ENCODE results near the gene DYRK2. TPM values are rescaled to one million over a fixed set of nuclear protein-coding genes. Genes with fewer than 3 reads are reported as not detected.

The DYRK2 gene
- total and polyA plus RNA-seq, 3 donors from 2014 or later = 14.6 to 18.4 (median 17.4) TPM

DNA sequence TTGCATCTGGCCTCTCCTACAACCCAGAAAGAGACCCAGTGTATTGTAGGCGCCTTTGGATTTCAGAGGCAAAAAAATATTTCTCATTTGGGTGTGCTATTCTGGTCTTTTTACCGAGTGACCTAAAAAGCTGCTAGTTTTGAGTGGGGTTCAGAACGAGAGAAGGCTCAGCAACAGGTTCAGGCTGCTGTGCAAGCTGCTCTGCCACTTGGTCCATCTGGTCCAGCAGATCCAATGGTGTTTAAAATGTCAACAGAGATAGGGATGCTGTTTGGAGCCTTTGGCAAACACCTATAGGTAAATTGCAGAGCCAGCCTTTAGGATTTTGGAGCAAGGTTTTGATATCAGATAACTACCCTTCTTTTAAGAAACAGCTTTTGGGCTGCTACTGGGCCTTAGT is 25.3 kb upstream of the DYRK2 start:
- Histone ChIP-seq H3K4me3 (no peak overlapping the region), H3K9me3 (no peaks in the 10 kb centered on the region), H3K27ac (no peak overlapping the region), H3K36me3 (ENCODE audit: low read depth, missing control alignments) (no peaks in the 10 kb centered on the region), H3K27me3 (no peaks in the 10 kb centered on the region), H3K4me1 (no peaks in the 10 kb centered on the region)
- intact Hi-C loops (cut with DNase I; ENCODE audit: low total_unique reads) = no loop called here
- WGBS, 2 donors = 65 to 87% methylated on average over 3 of the region's 3 CpGs
- TF ChIP-seq POLR2A (IDR thresholded peaks at IDR 0.05) (no peak), CTCF (IDR thresholded peaks at IDR 0.05) (no peak)
- DNase-seq = no peak

DNA sequence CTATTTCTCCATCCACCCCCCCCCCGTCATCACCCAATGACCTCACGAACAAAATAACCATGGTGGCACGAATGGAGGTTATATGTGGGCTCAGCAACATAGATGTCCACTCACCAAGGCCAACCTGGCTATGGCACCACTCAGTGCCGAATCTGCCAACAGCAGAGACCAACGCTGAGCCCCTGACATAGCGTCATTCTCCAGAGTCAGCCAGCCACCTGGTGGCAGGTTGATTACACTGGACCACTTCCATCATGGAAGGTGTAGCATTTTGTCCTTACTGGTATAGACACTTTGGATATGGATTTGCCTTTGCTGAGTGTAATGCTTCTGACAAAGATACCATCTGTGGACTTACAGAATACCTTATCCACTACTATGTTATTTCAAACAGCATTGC is 24.2 kb upstream of the DYRK2 start:
- TF ChIP-seq CTCF (IDR thresholded peaks at IDR 0.05) (no peak), POLR2A (IDR thresholded peaks at IDR 0.05) (no peak)
- Histone ChIP-seq H3K4me3 (no peak overlapping the region), H3K4me1 (no peaks in the 10 kb centered on the region), H3K36me3 (ENCODE audit: low read depth, missing control alignments) (no peaks in the 10 kb centered on the region), H3K9me3 (no peaks in the 10 kb centered on the region), H3K27me3 (no peaks in the 10 kb centered on the region), H3K27ac (no peak overlapping the region)
- DNase-seq = no peak
- WGBS, 2 donors = 94 to 97% methylated on average over 5 to 6 of the region's 6 CpGs
- intact Hi-C loops (cut with DNase I; ENCODE audit: low total_unique reads) = no loop called here

- no peaks in the 10 kb centered on the region for H3K27me3 ChIP-seq
- H3K27ac ChIP-seq = no peak overlapping the region
- H3K9me3 ChIP-seq = no peaks in the 10 kb centered on the region
- no peaks in the 10 kb centered on the region for H3K36me3 ChIP-seq (ENCODE audit: low read depth, missing control alignments)
- no peak overlapping the region for H3K4me3 ChIP-seq
- no peaks in the 10 kb centered on the region for H3K4me1 ChIP-seq
- no peak for TF ChIP-seq CTCF (IDR thresholded peaks at IDR 0.05)
- TF ChIP-seq POLR2A (IDR thresholded peaks at IDR 0.05) = no peak
- DNase-seq = no peak
- intact Hi-C loops (cut with DNase I; ENCODE audit: low total_unique reads) = no loop called here
- 71 to 83% methylated on average over 1 of the region's 1 CpG for WGBS, 2 donors
Measured at GRCh38 chr12:67625004-67625403, 23.5 kb upstream of the DYRK2 start.

DNA sequence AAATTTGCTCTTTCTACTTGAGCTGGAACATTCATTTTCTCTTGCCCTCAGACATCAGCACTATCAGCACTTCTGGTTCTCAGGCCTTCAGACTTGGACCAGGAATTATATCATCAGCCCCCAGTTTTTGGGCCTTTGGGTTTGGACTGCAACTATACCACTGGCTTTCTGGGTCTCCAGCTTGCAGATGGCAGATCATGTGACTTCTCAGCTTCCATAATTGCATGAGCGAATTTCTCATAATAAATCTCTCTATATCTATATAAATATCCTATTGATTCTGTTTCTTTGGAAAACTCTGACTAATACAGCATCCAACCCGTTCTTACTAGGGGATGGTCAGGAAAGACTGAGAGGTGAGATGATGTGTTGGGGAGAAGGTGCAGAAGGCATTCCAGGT is 22.4 kb upstream of the DYRK2 start:
- Histone ChIP-seq H3K4me3 (no peak overlapping the region), H3K27me3 (no peaks in the 10 kb centered on the region), H3K4me1 (no peaks in the 10 kb centered on the region), H3K36me3 (ENCODE audit: low read depth, missing control alignments) (no peaks in the 10 kb centered on the region), H3K9me3 (no peaks in the 10 kb centered on the region), H3K27ac (no peak overlapping the region)
- no peak for DNase-seq
- intact Hi-C loops (cut with DNase I; ENCODE audit: low total_unique reads) = no loop called here
- TF ChIP-seq POLR2A (IDR thresholded peaks at IDR 0.05) (no peak), CTCF (IDR thresholded peaks at IDR 0.05) (no peak)
- WGBS, 2 donors = 87 to 96% methylated on average over 2 of the region's 2 CpGs

DNA sequence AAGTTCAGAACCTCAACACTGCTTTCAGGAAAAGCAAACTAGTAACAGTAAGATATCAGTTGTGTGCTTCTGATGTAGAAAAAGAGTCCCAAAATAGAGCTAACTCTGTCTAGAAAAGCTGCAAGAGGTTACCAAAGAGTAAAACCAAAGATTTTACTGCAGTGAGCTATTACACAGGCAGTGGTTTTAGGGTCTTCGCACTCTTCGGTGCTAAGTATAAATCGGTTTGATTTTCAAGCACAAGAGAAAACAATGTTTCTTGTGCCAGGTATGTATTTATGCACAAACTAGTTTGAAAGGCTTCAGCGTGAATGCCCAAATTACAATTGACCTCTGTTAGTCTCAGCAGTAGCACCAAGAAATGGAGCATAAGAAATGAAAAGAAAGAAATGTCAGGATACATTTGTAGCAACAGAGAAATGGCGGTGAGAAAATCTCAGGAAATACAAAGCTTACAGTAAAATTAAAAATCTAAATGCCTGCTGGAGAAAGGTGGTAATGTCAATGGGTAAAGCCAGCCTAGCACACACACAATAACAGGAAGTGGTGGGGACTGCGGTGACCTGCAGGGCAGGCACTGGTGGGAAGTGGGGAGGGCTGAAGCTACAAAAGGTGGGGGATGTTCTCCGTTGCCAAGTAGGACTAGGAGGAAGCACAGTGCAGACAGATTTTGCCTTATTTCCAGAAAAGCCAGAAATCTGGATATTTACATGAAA is 18.0 kb upstream of the DYRK2 start:
- Histone ChIP-seq H3K27ac (no peak overlapping the region), H3K9me3 (no peaks in the 10 kb centered on the region), H3K36me3 (ENCODE audit: low read depth, missing control alignments) (no peaks in the 10 kb centered on the region), H3K27me3 (no peaks in the 10 kb centered on the region), H3K4me1 (no peaks in the 10 kb centered on the region), H3K4me3 (no peak overlapping the region)
- intact Hi-C loops (cut with DNase I; ENCODE audit: low total_unique reads) = no loop called here
- no peak for TF ChIP-seq POLR2A (IDR thresholded peaks at IDR 0.05)
- TF ChIP-seq CTCF (IDR thresholded peaks at IDR 0.05) = no peak
- 54% methylated on average over 7 of the region's 7 CpGs for WGBS, 2 donors
- DNase-seq = peak; percentile 25
